GM12875 (cell line): Measurements from ENCODE around the gene XPNPEP1.
A peak's percentile ranks its signal among the peaks of the same experiment; 100 is the strongest.
"Not testable (repeated sequence)": the region's sequence is repeated elsewhere in the genome, so short reads cannot be mapped to it uniquely, and the experiment has no call there.

Source experiments
- H3K4me3 ChIP-seq: one replicate; pipeline ENCODE4 v1.5.1; 2011; ENCODE audit warnings: low read depth, low read length, control low read depth
- CTCF ChIP-seq: IDR thresholded peaks from 2 replicates; pipeline ENCODE4 v1.5.1; 2011; ENCODE audit warnings: low read depth, mild to moderate bottlenecking, control low read depth, inconsistent platforms, low read length, moderate library complexity, borderline replicate concordance; ENCODE audit not compliant: insufficient read depth

XPNPEP1 gene

GRCh38 chr10:109924087-109924486, 776 bp upstream of the XPNPEP1 start:
- H3K4me3 ChIP-seq = no peak overlapping the region
- TF ChIP-seq CTCF = no peak

GRCh38 chr10:109922358-109922975, 844 bp downstream of the XPNPEP1 start:
- no peak for TF ChIP-seq CTCF
- peak overlapping the region; percentile 85 for H3K4me3 ChIP-seq

GRCh38 chr10:109920016-109920415, 3.3 kb downstream of the XPNPEP1 start:
- no peak for TF ChIP-seq CTCF
- H3K4me3 ChIP-seq = no peak overlapping the region

GRCh38 chr10:109919220-109919619, 4.1 kb downstream of the XPNPEP1 start:
- TF ChIP-seq CTCF = no peak
- no peak overlapping the region for H3K4me3 ChIP-seq

- H3K4me3 ChIP-seq = not testable (repeated sequence)
Measured at GRCh38 chr10:109918707-109919106, 4.6 kb downstream of the XPNPEP1 start.

- TF ChIP-seq CTCF = no peak
- no peak overlapping the region for H3K4me3 ChIP-seq
Measured at GRCh38 chr10:109915566-109915965, 7.7 kb downstream of the XPNPEP1 start.

GRCh38 chr10:109914966-109915365, 8.3 kb downstream of the XPNPEP1 start:
- no peak for TF ChIP-seq CTCF
- H3K4me3 ChIP-seq = no peak overlapping the region
